ENCODE measurements around the gene RLF.
A peak's percentile ranks its signal among the peaks of the same experiment; 100 is the strongest.

Gene RLF

GRCh38 chr1:40239626-40240025 is 78.4 kb downstream of the RLF start:
- no peak for DNase-seq

GRCh38 chr1:40240390-40240789 is 79.2 kb downstream of the RLF start:
- no peak for DNase-seq

GRCh38 chr1:40241362-40241761 is 80.2 kb downstream of the RLF start:
- no peak for DNase-seq

DNA sequence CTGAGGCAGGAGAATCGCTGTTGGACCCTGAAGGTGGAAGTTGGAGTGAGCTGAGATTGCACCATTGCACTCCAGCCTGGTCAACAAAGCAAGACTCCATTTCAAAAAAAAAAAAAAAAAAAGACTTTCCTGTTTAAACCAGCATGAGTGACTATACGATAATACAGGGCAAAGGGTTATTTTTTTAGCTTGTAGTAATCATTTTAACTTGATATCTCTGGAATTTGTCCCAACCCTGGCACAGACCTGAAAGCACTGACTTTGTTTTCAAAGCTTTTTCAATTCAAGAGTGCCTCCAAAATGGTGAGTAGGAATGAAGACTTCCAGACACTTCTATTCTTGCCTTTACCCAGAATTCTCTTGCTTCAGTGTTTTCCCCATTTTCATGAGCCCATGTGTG is 82.2 kb downstream of the RLF start:
- no peak for DNase-seq

DNA sequence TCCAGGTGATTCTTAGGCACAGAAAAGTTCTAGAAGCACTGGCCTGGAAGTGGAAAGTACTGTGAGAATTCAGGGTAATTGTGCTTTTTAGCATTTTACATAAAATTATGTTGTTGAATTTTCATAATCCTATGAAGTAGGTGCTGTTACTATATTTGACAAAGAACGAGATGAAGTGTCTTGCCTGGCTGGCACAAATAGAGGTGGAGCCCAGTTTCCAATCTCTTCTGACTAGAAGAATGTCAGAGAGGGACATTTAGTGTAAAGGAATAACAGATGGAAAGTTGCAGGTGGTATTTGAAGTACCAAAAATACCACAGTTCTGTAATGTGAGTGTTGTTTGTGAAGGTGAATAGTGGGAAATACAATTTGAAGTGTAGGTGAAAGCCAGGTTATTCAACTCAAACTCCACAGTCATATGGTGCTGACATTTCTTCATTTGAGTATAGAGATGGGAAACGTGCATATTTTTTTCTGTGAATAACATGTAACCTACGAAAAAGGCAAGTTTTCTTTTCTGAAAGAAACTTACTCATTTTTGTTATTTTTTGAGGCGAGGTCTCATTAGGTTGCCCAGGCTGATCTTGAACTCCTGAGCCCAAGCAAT is 83.1 kb downstream of the RLF start:
- no peak for DNase-seq

- no peak for DNase-seq
These were observed 84.5 kb downstream of the RLF start for GRCh38 chr1:40245686-40246085.

GRCh38 chr1:40247655-40248054 is 86.5 kb downstream of the RLF start, which contains the start of gene TMCO2:
TMCO2 (plus strand) TSS chr1:40247937; CDS start chr1:40247994, 57 bp downstream.
- DNase-seq = no peak

DNA sequence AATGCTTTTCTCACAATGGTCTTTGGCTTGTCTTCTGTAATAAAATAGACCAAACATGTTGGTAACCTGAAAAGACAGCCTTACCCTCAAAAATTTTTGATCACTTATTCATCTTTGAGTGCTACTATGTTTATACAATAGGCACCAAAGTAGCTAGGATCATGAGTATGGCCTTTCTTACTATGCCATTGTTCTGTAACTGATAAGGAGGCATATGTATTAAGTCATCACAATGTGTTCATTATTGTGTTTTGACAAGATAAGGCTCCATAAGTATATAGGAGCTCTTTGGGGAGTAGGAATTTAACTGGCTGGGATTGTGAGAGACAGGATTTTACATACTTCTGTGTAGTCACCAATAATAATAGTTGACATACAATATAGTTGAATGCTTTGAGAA is 87.2 kb downstream of the RLF start:
- DNase-seq = no peak

DNA sequence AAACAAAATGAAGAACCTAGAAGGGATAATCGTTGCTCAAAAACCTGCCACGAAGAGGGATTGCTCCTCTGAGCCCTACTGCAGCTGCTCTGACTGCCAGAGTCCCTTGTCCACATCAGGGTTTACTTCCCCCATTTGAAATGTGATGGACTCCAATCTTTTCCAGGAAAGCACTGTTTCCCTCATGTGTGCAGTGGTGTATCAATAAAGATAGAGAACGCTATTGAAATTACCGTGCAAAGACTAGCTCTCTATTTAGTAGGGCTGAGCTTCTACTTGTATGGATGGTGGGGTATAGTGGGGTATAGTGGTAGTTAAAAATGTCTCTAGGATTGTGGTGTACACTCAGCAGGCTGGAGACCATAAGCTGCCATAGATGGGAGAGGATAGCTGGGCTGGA is 90.3 kb downstream of the RLF start:
- no peak for DNase-seq

GRCh38 chr1:40252601-40253000 is 91.4 kb downstream of the RLF start:
- DNase-seq = no peak

- DNase-seq = no peak
These were observed 94.0 kb downstream of the RLF start for GRCh38 chr1:40255231-40255630.

DNA sequence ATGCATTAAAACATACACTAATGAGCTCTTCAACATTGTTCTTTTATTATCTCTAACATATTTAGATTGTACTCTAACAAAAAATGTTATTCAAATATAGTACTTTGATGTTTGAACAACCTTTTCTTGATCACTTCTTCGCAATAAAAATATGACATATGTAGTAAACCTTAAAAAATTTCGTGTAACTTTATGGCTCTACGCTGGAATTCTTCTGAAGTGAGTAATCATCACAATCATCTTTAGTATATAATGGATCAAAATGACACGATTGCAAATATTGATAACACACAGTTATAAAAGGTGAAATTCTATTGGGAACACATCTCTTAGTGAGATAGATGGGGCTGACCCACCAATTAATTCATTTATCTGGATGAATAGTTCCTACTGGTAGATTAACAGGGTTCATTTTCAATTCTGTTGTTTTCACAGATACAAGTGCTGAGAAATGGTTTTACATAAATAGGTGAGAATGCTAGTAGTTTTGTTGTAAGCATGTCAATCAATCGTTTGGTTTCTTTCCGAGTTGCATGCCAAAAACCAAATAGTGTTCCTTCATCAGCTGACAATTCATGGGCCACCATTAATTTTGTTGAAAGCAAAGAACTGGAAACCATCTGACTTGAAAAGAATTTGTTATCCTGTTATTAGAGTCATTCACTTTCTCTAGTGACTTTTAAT is 95.4 kb downstream of the RLF start:
- DNase-seq = no peak

DNA sequence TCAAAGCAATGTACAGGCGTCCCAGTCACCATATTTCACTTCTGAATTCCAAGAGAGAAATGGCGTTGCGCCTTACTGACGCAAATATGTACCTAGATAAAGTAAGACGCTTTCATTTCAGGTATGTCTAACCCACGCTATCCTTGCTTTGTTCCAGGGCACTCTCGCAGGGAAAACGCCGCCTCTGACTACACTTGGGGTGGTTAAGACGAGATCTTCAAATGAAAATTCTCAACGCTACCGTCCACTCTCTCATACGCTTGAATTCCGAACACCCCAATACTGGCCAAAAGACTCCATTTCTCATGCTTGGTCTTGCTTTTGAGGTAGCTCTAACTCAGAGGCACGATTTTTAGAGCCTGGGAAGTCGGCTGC is 96.1 kb downstream of the RLF start:
- DNase-seq = peak in 1 of 2 donors; percentile 27

DNA sequence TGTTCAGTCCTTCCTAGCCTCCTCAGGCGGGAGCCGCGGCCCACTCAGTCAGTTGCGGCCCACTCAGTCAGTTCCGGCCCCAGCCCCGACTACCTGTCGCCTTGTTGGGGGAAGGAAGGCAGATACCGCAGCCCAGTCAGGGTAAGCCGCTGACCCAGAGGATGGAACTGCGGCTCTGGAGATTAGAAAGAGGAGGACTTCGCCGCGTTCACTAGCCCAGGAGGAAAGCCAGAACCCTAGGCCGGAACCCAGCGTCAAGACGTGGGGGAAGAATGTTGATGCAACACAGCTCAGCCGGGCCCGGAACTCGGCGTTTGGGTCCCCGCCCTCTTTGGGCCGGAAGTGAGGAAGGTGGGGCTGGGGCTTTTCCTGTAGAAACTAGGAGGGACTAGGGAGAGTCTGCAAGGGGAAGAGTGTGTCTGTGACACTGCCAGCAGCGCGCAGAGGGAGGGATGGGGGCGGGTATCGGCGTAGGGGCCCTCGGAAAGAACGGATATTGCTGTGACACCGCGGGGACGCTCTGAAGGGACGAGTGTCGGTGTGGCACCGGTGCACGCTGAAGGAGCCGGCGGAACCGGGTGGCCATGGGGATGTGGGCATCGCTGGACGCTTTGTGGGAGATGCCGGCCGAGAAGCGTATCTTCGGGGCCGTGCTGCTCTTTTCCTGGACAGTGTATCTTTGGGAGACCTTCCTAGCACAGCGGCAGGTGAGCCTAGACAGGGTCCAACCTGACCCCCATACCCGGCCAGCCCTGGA is 96.7 kb downstream of the RLF start, which contains the start of gene ZMPSTE24:
ZMPSTE24 (plus strand) TSS at position 549 of the 757 bp plus-strand sequence; CDS start at position 585, 36 bp downstream.
- DNase-seq = peak; percentile 87 to 98

GRCh38 chr1:40258445-40258769 is 97.2 kb downstream of the RLF start:
- DNase-seq = no peak

- no peak for DNase-seq
These were observed 103.2 kb downstream of the RLF start for GRCh38 chr1:40264354-40264781.

- DNase-seq = no peak
These were observed 104.1 kb downstream of the RLF start for GRCh38 chr1:40265298-40265697.

GRCh38 chr1:40265919-40266318 is 104.7 kb downstream of the RLF start:
- no peak for DNase-seq

DNA sequence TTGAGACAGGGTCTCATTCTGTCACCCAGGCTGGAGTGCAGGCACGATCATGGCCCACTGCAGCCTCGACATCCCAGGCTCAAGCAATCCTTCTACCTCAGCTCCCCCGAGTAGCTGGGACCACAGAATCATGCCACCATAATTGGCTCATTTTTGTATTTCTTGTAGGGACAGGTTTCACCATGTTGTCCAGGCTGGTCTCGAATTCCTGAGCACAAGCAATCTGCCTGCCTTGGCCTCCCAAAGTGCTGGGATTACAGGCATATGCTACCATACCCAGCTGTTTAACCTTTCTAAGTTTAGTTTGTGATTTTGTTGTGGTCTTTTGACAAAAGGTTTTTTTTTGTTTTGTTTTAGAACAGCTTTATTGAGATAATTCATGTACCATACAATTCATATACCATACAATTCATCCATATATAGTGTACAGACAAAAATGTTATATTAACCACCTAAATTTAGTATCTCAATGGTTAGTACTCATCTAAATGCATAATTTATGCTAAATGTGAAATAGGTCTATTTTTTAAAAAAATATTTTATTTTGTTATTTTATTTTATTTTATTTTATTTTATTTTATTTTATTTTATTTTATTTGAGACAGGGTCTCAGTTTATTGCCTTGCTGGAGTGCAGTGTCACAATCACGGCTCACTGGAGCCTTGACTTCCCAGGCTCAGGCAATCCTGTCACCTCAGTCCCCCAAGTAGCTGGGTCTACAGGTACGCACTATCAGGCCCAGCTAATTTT is 105.8 kb downstream of the RLF start:
- DNase-seq = no peak

DNA sequence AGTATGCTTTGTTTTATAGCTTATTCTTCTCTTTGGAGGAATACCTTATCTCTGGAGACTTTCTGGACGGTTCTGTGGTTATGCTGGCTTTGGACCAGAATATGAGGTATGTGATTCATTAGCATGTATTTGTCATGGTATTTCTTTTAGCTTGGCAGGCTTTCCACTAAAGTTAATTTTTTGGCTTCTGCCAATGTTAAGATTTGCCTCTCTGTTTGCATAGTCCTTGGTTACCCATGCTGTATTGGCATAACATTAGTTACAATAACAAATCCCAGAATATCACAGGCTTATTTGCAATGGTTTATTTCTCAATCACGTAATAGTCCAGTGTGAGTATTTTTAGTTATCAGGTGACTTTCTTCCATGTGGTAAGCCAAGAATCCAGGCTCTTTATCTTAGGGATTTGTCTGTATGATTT is 106.6 kb downstream of the RLF start:
- DNase-seq = no peak

GRCh38 chr1:40268211-40268610 is 107.0 kb downstream of the RLF start:
- DNase-seq = no peak

GRCh38 chr1:40270152-40270834 is 109.1 kb downstream of the RLF start:
- DNase-seq = no peak
